GM19463 (cell line): ENCODE measurements around the gene EEIG1.

Experiments
- ATAC-seq: cut with Tn5 transposase; IDR thresholded peaks from one replicate; pipeline ENCODE4 v1.9.1; 2021; ENCODE audit warnings: mild to moderate bottlenecking, moderate library complexity; ENCODE audit not compliant: unreplicated experiment

The EEIG1 gene

GRCh38 chr9:127942216-127943010 is 38.4 kb downstream of the EEIG1 start:
- ATAC-seq, result no peak

DNA sequence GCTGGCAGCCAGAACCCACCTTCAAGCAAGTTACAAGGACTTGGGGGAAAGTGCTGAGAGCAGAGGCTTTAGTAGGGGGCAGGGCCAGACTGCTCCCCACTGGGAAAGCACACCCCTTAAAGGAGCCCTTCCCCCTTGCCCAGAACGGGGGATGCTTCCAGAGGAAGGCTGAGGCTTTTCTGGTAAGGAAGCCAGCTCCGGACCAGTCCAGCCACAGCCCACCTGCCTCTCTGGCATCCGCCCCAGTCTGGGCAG is 38.9 kb downstream of the EEIG1 start:
- ATAC-seq, result no peak

GRCh38 chr9:127941062-127941960 is 39.5 kb downstream of the EEIG1 start:
- ATAC-seq, result no peak

GRCh38 chr9:127940593-127940992 is 40.2 kb downstream of the EEIG1 start:
- no peak for ATAC-seq

GRCh38 chr9:127938298-127938690 is 42.5 kb downstream of the EEIG1 start:
- ATAC-seq, result no peak

GRCh38 chr9:127937388-127938297 is 43.1 kb downstream of the EEIG1 start, which contains the start of gene DPM2:
TSS of gene DPM2 (minus strand) at chr9:127937854. CDS start at chr9:127937820, 34 bp downstream.
- peak; percentile 94 for ATAC-seq

GRCh38 chr9:127937056-127937387 is 43.8 kb downstream of the EEIG1 start:
- no peak for ATAC-seq

GRCh38 chr9:127936347-127936852 is 44.4 kb downstream of the EEIG1 start:
- no peak for ATAC-seq

DNA sequence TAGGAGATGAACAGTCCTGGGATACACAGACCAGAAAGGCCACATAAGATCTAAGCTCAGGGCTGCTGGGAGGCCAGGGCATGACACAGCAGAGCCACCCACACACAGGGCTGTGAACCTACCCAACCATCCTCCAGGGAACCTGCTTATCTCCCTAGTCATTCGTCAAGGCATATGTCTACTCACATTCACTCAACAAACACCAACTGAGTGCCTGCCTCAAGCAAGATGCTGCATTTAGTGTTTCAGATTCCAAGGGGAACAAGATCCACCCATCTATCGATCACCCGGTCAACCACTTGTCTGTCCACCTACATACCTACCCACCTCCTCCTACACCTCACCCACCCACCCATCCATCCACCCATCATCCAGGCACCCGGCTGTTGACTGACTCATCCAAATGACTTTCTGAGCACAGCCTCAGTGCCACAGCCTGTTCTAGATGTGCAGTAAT is 45.0 kb downstream of the EEIG1 start:
- no peak for ATAC-seq

GRCh38 chr9:127934986-127935385 is 45.8 kb downstream of the EEIG1 start:
- no peak for ATAC-seq

GRCh38 chr9:127934248-127934647 is 46.5 kb downstream of the EEIG1 start:
- no peak for ATAC-seq

DNA sequence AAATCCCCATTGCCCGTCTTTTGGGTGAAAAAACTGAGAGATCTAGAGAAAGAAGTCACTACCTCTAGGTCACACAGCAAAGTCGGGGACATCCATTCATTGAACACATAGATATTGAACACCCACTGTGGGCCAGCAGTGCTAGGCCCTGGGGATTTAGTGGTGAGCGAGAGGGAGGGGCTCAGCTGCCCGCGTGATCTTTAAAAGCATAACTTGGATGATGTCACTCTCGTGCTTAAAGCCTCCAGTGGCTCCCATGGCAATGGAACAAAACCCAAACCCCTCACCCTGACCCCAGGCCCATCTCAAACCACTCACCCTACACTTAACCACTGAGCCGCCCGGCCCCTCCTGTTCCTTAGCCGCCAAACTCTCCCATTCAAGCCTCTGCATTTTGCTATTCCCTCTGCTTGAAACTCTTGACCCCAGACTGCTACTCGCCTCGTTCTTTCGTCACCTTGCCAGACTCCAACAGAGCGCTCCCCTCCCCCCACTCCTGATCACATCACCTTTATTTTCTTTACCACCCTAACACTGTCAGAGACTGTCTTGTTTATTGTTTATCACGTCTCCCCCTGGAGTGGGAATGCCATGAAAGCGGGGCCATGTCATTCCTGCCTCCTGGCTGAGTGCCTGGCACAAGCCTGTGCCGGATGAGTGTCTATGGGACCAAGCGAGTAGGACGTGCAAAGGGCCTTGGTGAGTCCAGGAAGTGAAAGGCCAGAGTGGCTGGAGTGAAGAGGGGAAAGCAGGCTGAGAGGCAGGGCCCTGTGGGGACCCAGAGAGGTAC is 49.5 kb downstream of the EEIG1 start:
- peak; percentile 19 for ATAC-seq
